Loucy (cell line): ENCODE results near the gene TUBB3.

Source experiments
- H2AFZ ChIP-seq: fragments of 200-600 bp; sonication (generic); 2 replicates; pipeline ENCODE4 v1.6.0; 2016; ENCODE audit warnings: antibody characterized with exemption, mild to moderate bottlenecking, low read length, moderate library complexity
- H3F3A ChIP-seq: fragments of 200-600 bp; 2 replicates; pipeline ENCODE4 v1.6.0; 2016; ENCODE audit warnings: antibody characterized with exemption, low read depth, mild to moderate bottlenecking
- H3K27me3 ChIP-seq: fragments of 200-600 bp; sonication (generic); 2 replicates; pipeline ENCODE4 v1.6.1; 2014; ENCODE audit warnings: low read length, mild to moderate bottlenecking; ENCODE audit not compliant: insufficient read depth, poor library complexity, severe bottlenecking
- H3K36me3 ChIP-seq: fragments of 200-600 bp; sonication (generic); 2 replicates; pipeline ENCODE4 v1.6.1; 2016; ENCODE audit warnings: low read length; ENCODE audit not compliant: insufficient read depth
- H3K4me1 ChIP-seq: fragments of 200-600 bp; sonication (generic); 2 replicates; pipeline ENCODE4 v1.5.1; 2014; ENCODE audit warnings: low read length, mild to moderate bottlenecking; ENCODE audit not compliant: insufficient read depth, poor library complexity, severe bottlenecking
- H3K4me2 ChIP-seq: fragments of 200-600 bp; sonication (generic); 2 replicates; pipeline ENCODE4 v1.6.0; 2014; ENCODE audit warnings: antibody characterized with exemption, low read length, low read depth, mild to moderate bottlenecking; ENCODE audit not compliant: poor library complexity, severe bottlenecking
- H3K4me3 ChIP-seq: fragments of 200-600 bp; sonication (generic); 2 replicates; pipeline ENCODE4 v1.5.1; 2014; ENCODE audit warnings: low read length, mild to moderate bottlenecking, mixed read lengths; ENCODE audit not compliant: poor library complexity, severe bottlenecking
- H3K79me2 ChIP-seq: fragments of 200-600 bp; sonication (generic); 2 replicates; pipeline ENCODE4 v1.6.1; 2014; ENCODE audit warnings: low read length; ENCODE audit not compliant: insufficient read depth
- H3K9ac ChIP-seq: fragments of 200-600 bp; sonication (generic); 2 replicates; pipeline ENCODE4 v1.6.0; 2014; ENCODE audit warnings: mild to moderate bottlenecking, low read depth, low read length, moderate library complexity; ENCODE audit not compliant: poor library complexity, severe bottlenecking
- H3K9me2 ChIP-seq: fragments of 200-600 bp; sonication (generic); replicated peaks from 2 replicates; pipeline ENCODE4 v1.6.1; 2016; ENCODE audit warnings: low read depth, low read length, mixed read lengths
- H3K9me3 ChIP-seq: fragments of 200-600 bp; sonication (generic); 2 replicates; pipeline ENCODE4 v1.6.1; 2014; ENCODE audit warnings: mild to moderate bottlenecking, antibody characterized with exemption, low read length, low read depth; ENCODE audit not compliant: insufficient read depth
- H4K20me1 ChIP-seq: fragments of 200-600 bp; sonication (generic); 2 replicates; pipeline ENCODE4 v1.6.0; 2014; ENCODE audit warnings: antibody characterized with exemption, low read length, mild to moderate bottlenecking; ENCODE audit not compliant: insufficient read depth, poor library complexity, severe bottlenecking
- EZH2phosphoT487 ChIP-seq: fragments of 200-600 bp; IDR thresholded peaks from 2 replicates; pipeline ENCODE4 v1.6.1; 2018; ENCODE audit warnings: antibody characterized with exemption, mild to moderate bottlenecking, moderate library complexity, borderline replicate concordance
- TF ChIP-seq, protein P1 (sequence below): fragments of 200-600 bp; sonication (generic); conservative IDR thresholded peaks from 2 replicates; pipeline ENCODE4 v1.5.1; 2014; ENCODE audit warnings: mild to moderate bottlenecking, antibody characterized with exemption, low read length

Gene TUBB3

DNA sequence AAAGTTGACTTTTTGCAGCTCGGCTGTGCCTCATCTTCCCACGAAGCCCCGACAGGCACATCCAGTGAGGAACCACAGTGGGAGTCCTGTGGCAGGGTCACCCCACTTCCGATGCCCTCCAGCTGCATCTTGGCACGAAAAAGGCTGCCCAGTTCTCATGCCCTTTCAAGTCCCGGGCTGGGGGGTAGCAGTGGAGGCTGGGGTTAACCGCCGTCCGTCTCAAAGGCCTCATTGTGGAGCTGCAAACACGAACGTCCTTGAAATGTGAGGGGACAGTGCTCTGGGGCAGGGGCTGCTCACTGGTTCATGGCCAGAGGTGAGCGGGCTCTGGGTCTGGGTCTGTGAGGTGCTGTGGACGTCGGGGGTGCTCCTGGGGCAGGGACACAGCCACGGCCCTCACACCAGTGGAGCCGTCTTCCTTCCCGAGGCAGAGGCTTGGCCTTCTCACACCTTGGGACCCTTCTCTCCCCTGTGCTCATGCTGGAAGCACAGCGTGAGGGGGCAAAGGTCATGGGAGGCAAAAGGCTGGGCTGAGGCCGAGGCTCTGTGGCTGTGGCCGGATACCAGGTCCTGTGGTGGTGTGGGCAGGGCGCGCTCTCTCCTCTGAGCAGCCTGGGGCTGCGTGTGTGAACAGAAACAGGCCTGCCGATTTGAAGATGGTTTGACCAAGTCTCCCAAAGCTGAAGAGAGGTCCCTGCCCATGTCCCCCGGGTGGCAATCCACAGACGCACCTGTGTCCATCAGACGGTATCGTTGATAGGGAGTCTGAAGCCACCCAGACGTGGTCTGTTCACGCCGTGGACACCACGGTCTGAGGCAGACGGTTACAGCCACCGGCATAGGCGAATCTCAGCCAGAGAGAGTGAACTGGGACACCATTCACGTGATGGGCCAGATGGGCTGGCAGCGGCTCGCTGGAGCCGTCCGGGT, 7.6 kb upstream of the TUBB3 start:
- Histone ChIP-seq H4K20me1 (no peaks in the 10 kb centered on the region), H3K9ac (no peak overlapping the region), H3K79me2 (peaks cover 16% of the 10 kb centered on the region; the same call in 1 of the 2 replicates), H3K27me3 (no peaks in the 10 kb centered on the region), H3F3A (no peaks in the 10 kb centered on the region), H3K4me3 (no peak overlapping the region), H2AFZ (no peak overlapping the region), H3K4me2 (no peak overlapping the region), H3K9me2 (no peaks in the 10 kb centered on the region), H3K9me3 (no peaks in the 10 kb centered on the region), H3K36me3 (no peaks in the 10 kb centered on the region), H3K4me1 (peaks cover 26% of the 10 kb centered on the region)
- TF ChIP-seq, protein P1, sequence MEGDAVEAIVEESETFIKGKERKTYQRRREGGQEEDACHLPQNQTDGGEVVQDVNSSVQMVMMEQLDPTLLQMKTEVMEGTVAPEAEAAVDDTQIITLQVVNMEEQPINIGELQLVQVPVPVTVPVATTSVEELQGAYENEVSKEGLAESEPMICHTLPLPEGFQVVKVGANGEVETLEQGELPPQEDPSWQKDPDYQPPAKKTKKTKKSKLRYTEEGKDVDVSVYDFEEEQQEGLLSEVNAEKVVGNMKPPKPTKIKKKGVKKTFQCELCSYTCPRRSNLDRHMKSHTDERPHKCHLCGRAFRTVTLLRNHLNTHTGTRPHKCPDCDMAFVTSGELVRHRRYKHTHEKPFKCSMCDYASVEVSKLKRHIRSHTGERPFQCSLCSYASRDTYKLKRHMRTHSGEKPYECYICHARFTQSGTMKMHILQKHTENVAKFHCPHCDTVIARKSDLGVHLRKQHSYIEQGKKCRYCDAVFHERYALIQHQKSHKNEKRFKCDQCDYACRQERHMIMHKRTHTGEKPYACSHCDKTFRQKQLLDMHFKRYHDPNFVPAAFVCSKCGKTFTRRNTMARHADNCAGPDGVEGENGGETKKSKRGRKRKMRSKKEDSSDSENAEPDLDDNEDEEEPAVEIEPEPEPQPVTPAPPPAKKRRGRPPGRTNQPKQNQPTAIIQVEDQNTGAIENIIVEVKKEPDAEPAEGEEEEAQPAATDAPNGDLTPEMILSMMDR, result no peak
- TF ChIP-seq EZH2phosphoT487, result no peak

DNA sequence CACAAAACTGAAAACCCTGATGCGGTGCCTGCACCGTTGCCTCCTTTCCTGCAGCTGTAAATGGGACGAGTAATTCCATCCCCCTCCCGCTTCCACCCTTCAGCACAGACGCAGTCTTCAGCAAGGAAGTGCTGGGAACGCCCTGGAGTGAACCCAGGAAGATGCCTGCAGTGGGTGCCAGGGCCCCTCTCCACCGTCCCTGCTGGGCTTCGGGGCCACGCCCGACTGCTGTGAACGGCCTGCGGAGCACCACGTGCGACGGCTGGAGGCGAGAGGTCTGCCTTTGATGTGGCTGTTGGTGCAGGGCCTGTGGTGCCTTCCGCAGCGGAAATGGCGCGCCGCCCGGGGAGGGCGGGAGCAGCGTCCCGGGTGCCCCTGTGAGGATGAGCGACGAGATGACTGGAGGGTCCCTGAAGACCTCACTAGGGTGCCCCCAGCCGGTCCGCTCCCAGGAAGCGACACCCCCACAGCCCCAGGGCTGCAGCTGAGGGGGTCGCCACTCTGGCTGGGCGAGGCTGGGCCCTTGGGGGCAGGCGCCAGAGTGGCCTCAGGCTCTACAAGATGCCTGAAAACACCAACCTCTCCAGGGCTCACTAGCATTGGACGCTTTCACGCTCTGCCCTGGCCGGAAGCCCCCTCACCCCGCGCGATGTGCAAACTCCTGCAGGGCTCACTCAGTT, 5.2 kb upstream of the TUBB3 start:
- no peaks in the 10 kb centered on the region for H3K36me3 ChIP-seq
- H3K9me3 ChIP-seq, result no peaks in the 10 kb centered on the region
- no peak for TF ChIP-seq EZH2phosphoT487
- TF ChIP-seq, protein P1, result no peak
- peak overlapping the region; percentile 41 for H2AFZ ChIP-seq
- H3K4me1 ChIP-seq, result peaks cover 36% of the 10 kb centered on the region
- peaks cover 18% of the 10 kb centered on the region; the same call in 1 of the 2 replicates for H3K79me2 ChIP-seq
- H4K20me1 ChIP-seq, result no peaks in the 10 kb centered on the region
- no peaks in the 10 kb centered on the region for H3K9me2 ChIP-seq
- H3K27me3 ChIP-seq, result no peaks in the 10 kb centered on the region
- H3K9ac ChIP-seq, result peak overlapping the region; percentile 90
- no peaks in the 10 kb centered on the region for H3F3A ChIP-seq
- peak overlapping the region; percentile 95 for H3K4me2 ChIP-seq
- peak overlapping the region; percentile 81 for H3K4me3 ChIP-seq

- Histone ChIP-seq H3K79me2 (peaks cover 18% of the 10 kb centered on the region; the same call in 1 of the 2 replicates), H4K20me1 (no peaks in the 10 kb centered on the region), H3K9me2 (no peaks in the 10 kb centered on the region), H3F3A (no peaks in the 10 kb centered on the region), H3K9ac (peak within 1 kb of the TSS; percentile 90), H2AFZ (peak within 1 kb of the TSS; percentile 41), H3K9me3 (no peaks in the 10 kb centered on the region), H3K27me3 (no peaks in the 10 kb centered on the region), H3K4me2 (peak within 1 kb of the TSS; percentile 95), H3K4me1 (peaks cover 36% of the 10 kb centered on the region), H3K4me3 (peak within 1 kb of the TSS; percentile 81), H3K36me3 (no peaks in the 10 kb centered on the region)
- no peak for TF ChIP-seq EZH2phosphoT487
- TF ChIP-seq, protein P1, result peak; percentile 55; the same call in 1 of the 2 replicates
These were observed 4.4 kb upstream of the TUBB3 start, which contains the start of gene MC1R for GRCh38 chr16:89918453-89919347. Gene MC1R (plus strand): TSS chr16:89918862. CDS start chr16:89919259, 397 bp downstream.
